Testis (tissue), 2 donors: Measurements from ENCODE around the gene B3GALT2.

Experiments used
- CTCF ChIP-seq, 3 experiments: fragments of 450-650 bp in 2 of 3; fragments of 200-600 bp in 1 of 3; sonication (generic) in 1 of 3; IDR thresholded peaks; one replicate each; pipeline ENCODE4 v1.5.1; 2016 to 2019; ENCODE audit warnings: antibody characterized with exemption in 3 of 3, mild to moderate bottlenecking in 2 of 3, moderate library complexity in 1 of 3
- POLR2A ChIP-seq: fragments of 450-650 bp; IDR thresholded peaks from one replicate; pipeline ENCODE4 v1.6.1; 2017; ENCODE audit warnings: antibody characterized with exemption, mild to moderate bottlenecking, moderate library complexity

DNA sequence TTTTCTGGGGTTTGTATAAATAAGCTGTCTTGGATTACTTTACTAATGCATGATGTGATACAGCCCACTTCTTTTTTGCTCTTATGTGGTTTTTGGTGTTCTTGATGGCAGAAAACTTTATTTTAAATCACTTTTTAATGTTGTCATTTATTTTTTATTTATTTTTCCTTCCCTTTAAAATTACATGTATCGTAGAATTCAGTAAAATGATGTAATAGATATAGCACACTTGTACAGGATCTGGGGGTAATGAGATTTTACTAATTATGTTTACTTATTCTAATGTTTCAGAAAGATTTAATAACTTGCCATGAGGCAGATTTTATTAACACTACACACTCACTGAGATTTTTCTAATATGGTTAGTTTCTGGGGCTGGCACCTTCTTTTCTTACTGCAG lies 701 bp upstream of the B3GALT2 start:
- TF ChIP-seq CTCF (IDR thresholded peaks at IDR 0.05) (no peak), POLR2A (no peak)
